Esophagus squamous epithelium (tissue), 5 donors: ENCODE measurements around the gene INTS4. TPM values are rescaled to one million over a fixed set of nuclear protein-coding genes. Genes with fewer than 3 reads are reported as not detected.
"Not testable (repeated sequence)": the region's sequence is repeated elsewhere in the genome, so short reads cannot be mapped to it uniquely, and the experiment has no call there.

Experiments used
- DNase-seq: peaks from one replicate; lab custom pipeline; 2025; lab: John Stamatoyannopoulos, UW
- H3K27ac ChIP-seq, 4 donors: fragments of 200-600 bp; sonication (generic); one replicate each; pipeline ENCODE4 v1.5.1; 2016 to 2019; ENCODE audit warnings: mild to moderate bottlenecking in 1 of 4
- H3K27me3 ChIP-seq, 4 donors: fragments of 200-600 bp; sonication (generic); 1 replicate in 3 of 4; 2 replicates in 1 of 4; pipeline versions ENCODE4 v1.5.1 to v1.6.0; 2017 to 2021; ENCODE audit warnings: antibody characterized with exemption in 1 of 4
- H3K36me3 ChIP-seq, 3 donors: fragments of 200-600 bp; sonication (generic); one replicate each; pipeline ENCODE4 v1.5.1; 2016 to 2019
- H3K4me1 ChIP-seq, 3 donors: fragments of 200-600 bp; sonication (generic); one replicate each; pipeline ENCODE4 v1.5.1; 2017 to 2019
- H3K4me3 ChIP-seq, 4 donors: fragments of 200-600 bp; sonication (generic); 1 replicate in 3 of 4; 2 replicates in 1 of 4; pipeline ENCODE4 v1.5.1; 2016 to 2019; ENCODE audit warnings: mild to moderate bottlenecking in 2 of 4, moderate library complexity in 1 of 4
- H3K9me3 ChIP-seq, 3 donors: fragments of 200-600 bp; sonication (generic); one replicate each; pipeline ENCODE4 v1.5.1; 2016 to 2019
- CTCF ChIP-seq, 6 experiments: fragments of 450-650 bp in 4 of 6; fragments of 200-600 bp in 2 of 6; sonication (generic) in 2 of 6; IDR thresholded peaks; one replicate each; pipeline ENCODE4 v1.5.1; 2016 to 2019; ENCODE audit warnings: antibody characterized with exemption in 6 of 6, mild to moderate bottlenecking in 4 of 6, moderate library complexity in 4 of 6
- POLR2A ChIP-seq, 4 donors: fragments of 450-650 bp; IDR thresholded peaks; one replicate each; pipeline ENCODE4 v1.6.1; 2017; ENCODE audit warnings: antibody characterized with exemption in 4 of 4, mild to moderate bottlenecking in 4 of 4, moderate library complexity in 3 of 4
- WGBS, 2 donors: methylation state at CpG; one replicate each; pipeline ENCODE4 v1.1.5; 2018; 5-methylcytosine and 5-hydroxymethylcytosine counted together
- intact Hi-C: fragments of 100-400 bp; cut with DNase I; formaldehyde crosslinking; loops from one replicate; pipeline ENCODE4 v1.15.0; 2022
- total RNA-seq, 4 donors: library from RNA; depleted of rRNA; stranded (reverse); fragments of >200 nt; gene quantifications; one replicate each; pipeline ENCODE4 v1.1.0, GENCODE V29; 2016
- donor health status: DM: yes; HTN: yes; CAD: no.

The INTS4 gene, protein sequence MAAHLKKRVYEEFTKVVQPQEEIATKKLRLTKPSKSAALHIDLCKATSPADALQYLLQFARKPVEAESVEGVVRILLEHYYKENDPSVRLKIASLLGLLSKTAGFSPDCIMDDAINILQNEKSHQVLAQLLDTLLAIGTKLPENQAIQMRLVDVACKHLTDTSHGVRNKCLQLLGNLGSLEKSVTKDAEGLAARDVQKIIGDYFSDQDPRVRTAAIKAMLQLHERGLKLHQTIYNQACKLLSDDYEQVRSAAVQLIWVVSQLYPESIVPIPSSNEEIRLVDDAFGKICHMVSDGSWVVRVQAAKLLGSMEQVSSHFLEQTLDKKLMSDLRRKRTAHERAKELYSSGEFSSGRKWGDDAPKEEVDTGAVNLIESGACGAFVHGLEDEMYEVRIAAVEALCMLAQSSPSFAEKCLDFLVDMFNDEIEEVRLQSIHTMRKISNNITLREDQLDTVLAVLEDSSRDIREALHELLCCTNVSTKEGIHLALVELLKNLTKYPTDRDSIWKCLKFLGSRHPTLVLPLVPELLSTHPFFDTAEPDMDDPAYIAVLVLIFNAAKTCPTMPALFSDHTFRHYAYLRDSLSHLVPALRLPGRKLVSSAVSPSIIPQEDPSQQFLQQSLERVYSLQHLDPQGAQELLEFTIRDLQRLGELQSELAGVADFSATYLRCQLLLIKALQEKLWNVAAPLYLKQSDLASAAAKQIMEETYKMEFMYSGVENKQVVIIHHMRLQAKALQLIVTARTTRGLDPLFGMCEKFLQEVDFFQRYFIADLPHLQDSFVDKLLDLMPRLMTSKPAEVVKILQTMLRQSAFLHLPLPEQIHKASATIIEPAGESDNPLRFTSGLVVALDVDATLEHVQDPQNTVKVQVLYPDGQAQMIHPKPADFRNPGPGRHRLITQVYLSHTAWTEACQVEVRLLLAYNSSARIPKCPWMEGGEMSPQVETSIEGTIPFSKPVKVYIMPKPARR
- 10 to 100 TPM; 12.8 to 21.9 (median 17.9) TPM for total RNA-seq

- peak within 1 kb of the TSS; percentile 76 to 91 (median 86) for H3K27ac ChIP-seq
- H3K9me3 ChIP-seq = no peaks in the 10 kb centered on the region
- H3K4me3 ChIP-seq = peak within 1 kb of the TSS; percentile 59 to 82 (median 66)
- peaks cover 4 to 25% (median 8%) of the 10 kb centered on the region in 3 donors for H3K4me1 ChIP-seq
- TF ChIP-seq CTCF (IDR thresholded peaks at IDR 0.05) (peak in 2 of 6 experiments; percentile 15 to 17), POLR2A (IDR thresholded peaks at IDR 0.05) (peak in 1 of 4 donors; percentile 24)
- 0% methylated on average over 29 to 37 of the region's 47 CpGs for WGBS, 2 donors
- intact Hi-C loops = loop anchor here (5.0 kb wide), 1 partner anchor 172 kb away; the partner anchor contains the start of genes AAMDC and RSF1
- peaks cover 0 to 20% (median 4%) of the 10 kb centered on the region in 3 donors for H3K36me3 ChIP-seq
- no peaks in the 10 kb centered on the region for H3K27me3 ChIP-seq
- peak; percentile 96 for DNase-seq
Observed at GRCh38 chr11:77994434-77995362, at the start of gene INTS4. Gene INTS4 (minus strand): TSS chr11:77994668. CDS start chr11:77994643, 25 bp downstream.

- WGBS, 2 donors = 62 to 76% methylated on average over 9 to 12 of the region's 14 CpGs
- H3K27ac ChIP-seq = no peak overlapping the region
- intact Hi-C loops = no loop called here
- no peak for DNase-seq
- no peak overlapping the region for H3K4me3 ChIP-seq
- no peaks in the 10 kb centered on the region for H3K9me3 ChIP-seq
- H3K36me3 ChIP-seq = no peaks in the 10 kb centered on the region
- no peaks in the 10 kb centered on the region for H3K27me3 ChIP-seq
- TF ChIP-seq CTCF (IDR thresholded peaks at IDR 0.05) (no peak), POLR2A (IDR thresholded peaks at IDR 0.05) (no peak)
- H3K4me1 ChIP-seq = peaks cover 0 to 39% (median 21%) of the 10 kb centered on the region in 3 donors
Observed at GRCh38 chr11:78041843-78042440, 47.5 kb upstream of the INTS4 start.

DNA sequence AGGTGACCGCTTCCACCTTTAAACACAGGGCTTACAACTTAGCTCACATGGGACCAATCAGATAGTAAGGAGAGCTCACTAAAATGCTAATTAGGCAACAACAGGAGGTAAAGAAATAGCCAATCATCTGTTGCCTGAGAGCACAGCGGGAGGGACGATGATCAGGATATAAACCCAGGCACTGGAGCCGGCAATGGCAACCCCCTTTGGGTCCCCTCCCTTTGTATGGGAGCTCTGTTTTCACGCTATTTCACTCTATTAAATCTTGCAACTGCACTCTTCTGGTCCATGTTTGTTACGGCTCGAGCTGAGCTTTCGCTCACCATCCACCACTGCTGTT lies 46.9 kb upstream of the INTS4 start:
- H3K36me3 ChIP-seq, H3K27ac ChIP-seq, H3K9me3 ChIP-seq, intact Hi-C loops, H3K4me3 ChIP-seq, DNase-seq, H3K27me3 ChIP-seq: not testable (repeated sequence)
- peaks cover 0 to 39% (median 21%) of the 10 kb centered on the region in 3 donors for H3K4me1 ChIP-seq
- 93 to 94% methylated on average over 8 of the region's 8 CpGs for WGBS, 2 donors

GRCh38 chr11:78040691-78041379 lies 46.4 kb upstream of the INTS4 start:
- no peaks in the 10 kb centered on the region for H3K27me3 ChIP-seq
- DNase-seq = no peak
- H3K4me3 ChIP-seq = no peak overlapping the region
- no peaks in the 10 kb centered on the region for H3K9me3 ChIP-seq
- H3K4me1 ChIP-seq = peaks cover 0 to 33% (median 19%) of the 10 kb centered on the region in 3 donors
- TF ChIP-seq POLR2A (IDR thresholded peaks at IDR 0.05) (no peak), CTCF (IDR thresholded peaks at IDR 0.05) (no peak)
- 87 to 89% methylated on average over 7 to 8 of the region's 15 CpGs for WGBS, 2 donors
- no peaks in the 10 kb centered on the region for H3K36me3 ChIP-seq
- peak overlapping the region in 2 of 4 donors; percentile 4 to 48 for H3K27ac ChIP-seq
- intact Hi-C loops = no loop called here
